DND-41 (cell line): ENCODE data around the gene DOP1A.
A peak's percentile ranks its signal among the peaks of the same experiment; 100 is the strongest.

Experiments
- CTCF ChIP-seq: IDR thresholded peaks from 2 replicates; pipeline ENCODE4 v1.5.1; 2012; ENCODE audit warnings: borderline replicate concordance, low read length, moderate library complexity, mild to moderate bottlenecking; ENCODE audit not compliant: poor library complexity, severe bottlenecking; ENCODE audit errors: extremely low read depth
- EZH2 ChIP-seq: IDR thresholded peaks from 3 replicates; pipeline ENCODE4 v1.6.1; 2012; ENCODE audit warnings: borderline replicate concordance, low read depth, mild to moderate bottlenecking, moderate library complexity, low read length, inconsistent platforms; ENCODE audit not compliant: severe bottlenecking

- TF ChIP-seq CTCF (peak; percentile 86), EZH2 (no peak)
Measured at GRCh38 chr6:83057705-83058321, 9.7 kb upstream of the DOP1A start.
